ENCODE measurements around the gene ALB. TPM values are rescaled to one million over a fixed set of nuclear protein-coding genes. Genes with fewer than 3 reads are reported as not detected.

ALB gene
- total and polyA plus RNA-seq, 4 donors = 0.07 to 32.8 (median 4.4) TPM

DNA sequence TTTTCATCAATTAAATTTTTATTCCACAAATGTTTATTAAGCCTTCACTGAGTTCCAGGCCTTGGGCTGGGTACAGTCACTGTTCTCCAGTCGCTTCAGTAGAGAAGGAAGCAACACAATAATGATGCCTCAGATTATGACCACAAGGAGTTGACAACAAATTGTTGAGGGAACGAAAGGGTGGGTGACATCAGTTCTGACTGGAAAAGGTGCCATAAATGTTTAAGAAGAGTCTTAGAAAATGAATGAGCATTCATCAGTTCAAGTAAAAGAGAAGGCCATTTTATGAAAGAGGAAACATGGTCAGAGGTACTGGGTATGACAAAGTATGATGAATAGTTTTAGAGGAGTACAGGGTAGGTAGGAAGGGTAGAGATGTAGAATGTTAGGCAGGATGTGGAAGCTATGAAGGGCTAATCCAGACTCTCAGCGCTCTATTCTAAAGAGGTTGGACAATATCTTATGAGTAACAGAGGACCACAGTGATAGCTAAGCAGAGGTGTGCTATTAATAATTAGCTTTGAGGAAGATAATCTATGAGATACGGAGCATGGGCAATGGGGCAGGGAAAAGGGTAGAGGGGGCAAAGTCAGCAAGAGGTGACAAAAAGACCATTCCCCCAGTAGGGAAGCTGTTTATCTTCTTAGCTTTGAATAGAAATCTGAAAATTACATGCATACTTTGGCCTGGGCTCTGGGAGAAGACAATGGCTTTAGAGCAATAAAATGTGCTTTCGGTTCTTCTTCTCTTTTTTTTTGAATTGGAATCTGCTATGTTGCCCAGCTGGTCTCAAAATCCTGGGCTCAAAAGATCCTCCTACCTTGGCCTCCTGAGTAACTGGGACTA is 52.3 kb downstream of the ALB start:
- Histone ChIP-seq H3K36me3 (ENCODE audit: control insufficient read depth in 4 of 4, insufficient read depth in 4 of 4, low read length in 4 of 4) (no peaks in the 10 kb centered on the region), H3K27me3 (ENCODE audit: control insufficient read depth in 3 of 3, insufficient read depth in 3 of 3, low read length in 2 of 3) (no peaks in the 10 kb centered on the region), H3K9ac (ENCODE audit: insufficient read depth in 1 of 2, low read length in 2 of 2) (no peak overlapping the region), H3K4me1 (ENCODE audit: control insufficient read depth in 5 of 5, insufficient read depth in 5 of 5, low read length in 5 of 5) (no peaks in the 10 kb centered on the region), H3K27ac (ENCODE audit: low read depth in 1 of 2, low read length in 1 of 2) (no peak overlapping the region), H3K9me3 (ENCODE audit: control insufficient read depth in 4 of 4, insufficient read depth in 3 of 4, low read length in 3 of 4) (no peaks in the 10 kb centered on the region), H3K4me3 (no peak overlapping the region)
- TF ChIP-seq, protein P1, sequence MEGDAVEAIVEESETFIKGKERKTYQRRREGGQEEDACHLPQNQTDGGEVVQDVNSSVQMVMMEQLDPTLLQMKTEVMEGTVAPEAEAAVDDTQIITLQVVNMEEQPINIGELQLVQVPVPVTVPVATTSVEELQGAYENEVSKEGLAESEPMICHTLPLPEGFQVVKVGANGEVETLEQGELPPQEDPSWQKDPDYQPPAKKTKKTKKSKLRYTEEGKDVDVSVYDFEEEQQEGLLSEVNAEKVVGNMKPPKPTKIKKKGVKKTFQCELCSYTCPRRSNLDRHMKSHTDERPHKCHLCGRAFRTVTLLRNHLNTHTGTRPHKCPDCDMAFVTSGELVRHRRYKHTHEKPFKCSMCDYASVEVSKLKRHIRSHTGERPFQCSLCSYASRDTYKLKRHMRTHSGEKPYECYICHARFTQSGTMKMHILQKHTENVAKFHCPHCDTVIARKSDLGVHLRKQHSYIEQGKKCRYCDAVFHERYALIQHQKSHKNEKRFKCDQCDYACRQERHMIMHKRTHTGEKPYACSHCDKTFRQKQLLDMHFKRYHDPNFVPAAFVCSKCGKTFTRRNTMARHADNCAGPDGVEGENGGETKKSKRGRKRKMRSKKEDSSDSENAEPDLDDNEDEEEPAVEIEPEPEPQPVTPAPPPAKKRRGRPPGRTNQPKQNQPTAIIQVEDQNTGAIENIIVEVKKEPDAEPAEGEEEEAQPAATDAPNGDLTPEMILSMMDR (IDR thresholded peaks at IDR 0.05; ENCODE audit: control extremely low read depth, extremely low read depth) = no peak
- 72 to 95% methylated on average over 5 of the region's 5 CpGs for WGBS, 2 donors
- ATAC-seq (ENCODE audit: insufficient read depth, low FRiP score) (no peak), DNase-seq (no peak)

DNA sequence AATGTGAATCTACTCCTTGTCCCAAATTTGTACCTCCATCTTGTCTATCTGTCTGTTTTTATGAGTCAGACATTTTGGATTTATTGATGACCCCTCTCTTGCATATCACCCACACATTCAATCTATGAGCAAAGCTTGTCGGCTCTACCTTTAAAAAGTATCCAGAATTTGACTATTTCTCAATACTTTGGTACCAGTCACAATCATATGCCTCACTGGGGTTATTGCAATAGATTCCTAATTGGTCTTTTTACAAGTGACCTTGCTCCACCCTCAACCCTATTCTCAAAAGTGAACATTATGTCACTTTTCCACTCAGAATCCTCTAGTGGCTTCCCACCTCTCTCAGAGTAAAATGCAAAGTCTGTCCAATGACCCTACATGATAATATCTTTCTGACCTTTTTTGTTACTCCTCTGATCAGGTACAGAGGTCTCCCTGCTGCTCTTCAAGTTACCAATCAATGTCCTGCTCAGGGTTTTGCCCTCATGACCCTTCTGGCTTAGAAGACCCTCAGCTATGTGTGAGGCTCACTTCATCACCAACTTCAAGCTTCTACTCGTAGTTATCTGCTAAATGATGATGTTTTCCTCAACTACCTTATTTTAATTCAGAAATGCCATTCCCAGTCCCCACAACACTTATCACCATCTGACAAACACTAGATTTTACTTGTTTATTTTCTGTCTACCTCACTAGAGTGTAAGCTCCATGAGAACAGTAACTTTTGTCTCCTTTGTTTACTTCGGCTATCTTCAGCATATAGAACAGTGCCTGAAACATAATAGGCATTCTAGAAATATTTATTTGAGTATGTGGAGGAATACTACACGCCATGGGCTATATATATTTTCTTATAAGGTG is 54.3 kb downstream of the ALB start:
- Histone ChIP-seq H3K4me3 (no peak overlapping the region), H3K4me1 (ENCODE audit: control insufficient read depth in 5 of 5, insufficient read depth in 5 of 5, low read length in 5 of 5) (no peaks in the 10 kb centered on the region), H3K27me3 (ENCODE audit: control insufficient read depth in 3 of 3, insufficient read depth in 3 of 3, low read length in 2 of 3) (no peaks in the 10 kb centered on the region), H3K9ac (ENCODE audit: insufficient read depth in 1 of 2, low read length in 2 of 2) (no peak overlapping the region), H3K9me3 (ENCODE audit: control insufficient read depth in 4 of 4, insufficient read depth in 3 of 4, low read length in 3 of 4) (no peaks in the 10 kb centered on the region), H3K27ac (ENCODE audit: low read depth in 1 of 2, low read length in 1 of 2) (no peak overlapping the region), H3K36me3 (ENCODE audit: control insufficient read depth in 4 of 4, insufficient read depth in 4 of 4, low read length in 4 of 4) (no peaks in the 10 kb centered on the region)
- TF ChIP-seq, protein P1 (IDR thresholded peaks at IDR 0.05; ENCODE audit: control extremely low read depth, extremely low read depth) = no peak
- DNase-seq = no peak
- no peak for ATAC-seq (ENCODE audit: insufficient read depth, low FRiP score)
- WGBS, 2 donors = 81 to 87% methylated on average over 4 of the region's 4 CpGs

DNA sequence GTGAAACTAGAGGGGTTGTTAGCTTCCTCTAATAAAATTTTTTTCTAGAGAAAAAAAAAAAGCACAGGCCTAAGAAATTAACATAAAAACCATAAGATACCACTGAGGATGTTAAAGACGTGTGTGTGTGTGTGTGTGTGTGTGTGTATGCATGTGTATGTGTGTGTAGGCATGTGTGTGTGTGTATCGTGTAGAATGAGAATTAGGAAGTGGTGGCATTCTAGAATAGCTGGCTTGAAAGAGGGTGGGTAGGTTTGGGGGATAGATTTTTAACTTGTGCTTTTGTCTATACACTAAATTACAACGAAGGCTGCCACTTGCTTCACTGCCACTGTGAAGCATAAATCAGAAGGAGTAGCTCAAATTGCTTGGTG is 54.9 kb downstream of the ALB start:
- Histone ChIP-seq H3K36me3 (ENCODE audit: control insufficient read depth in 4 of 4, insufficient read depth in 4 of 4, low read length in 4 of 4) (no peaks in the 10 kb centered on the region), H3K27me3 (ENCODE audit: control insufficient read depth in 3 of 3, insufficient read depth in 3 of 3, low read length in 2 of 3) (no peaks in the 10 kb centered on the region), H3K9me3 (ENCODE audit: control insufficient read depth in 4 of 4, insufficient read depth in 3 of 4, low read length in 3 of 4) (no peaks in the 10 kb centered on the region), H3K4me3 (no peak overlapping the region), H3K9ac (ENCODE audit: insufficient read depth in 1 of 2, low read length in 2 of 2) (no peak overlapping the region), H3K4me1 (ENCODE audit: control insufficient read depth in 5 of 5, insufficient read depth in 5 of 5, low read length in 5 of 5) (no peaks in the 10 kb centered on the region), H3K27ac (ENCODE audit: low read depth in 1 of 2, low read length in 1 of 2) (no peak overlapping the region)
- no peak for ATAC-seq (ENCODE audit: insufficient read depth, low FRiP score)
- 67 to 74% methylated on average over 3 of the region's 3 CpGs for WGBS, 2 donors
- no peak for DNase-seq
- TF ChIP-seq, protein P1 (IDR thresholded peaks at IDR 0.05; ENCODE audit: control extremely low read depth, extremely low read depth) = no peak
